Uterus (tissue), 2 donors: Measurements from ENCODE around the gene ALS2.

Experiments used
- CTCF ChIP-seq, 4 experiments: fragments of 200-600 bp in 2 of 4; fragments of 450-650 bp in 2 of 4; sonication (generic) in 2 of 4; IDR thresholded peaks; one replicate each; pipeline ENCODE4 v1.5.1; 2016 to 2019; ENCODE audit warnings: antibody characterized with exemption in 4 of 4, mild to moderate bottlenecking in 2 of 4, moderate library complexity in 1 of 4
- POLR2A ChIP-seq, 2 donors: fragments of 450-650 bp; IDR thresholded peaks; one replicate each; pipeline ENCODE4 v1.6.1; 2016; ENCODE audit warnings: antibody characterized with exemption in 2 of 2, mild to moderate bottlenecking in 1 of 2, moderate library complexity in 1 of 2

DNA sequence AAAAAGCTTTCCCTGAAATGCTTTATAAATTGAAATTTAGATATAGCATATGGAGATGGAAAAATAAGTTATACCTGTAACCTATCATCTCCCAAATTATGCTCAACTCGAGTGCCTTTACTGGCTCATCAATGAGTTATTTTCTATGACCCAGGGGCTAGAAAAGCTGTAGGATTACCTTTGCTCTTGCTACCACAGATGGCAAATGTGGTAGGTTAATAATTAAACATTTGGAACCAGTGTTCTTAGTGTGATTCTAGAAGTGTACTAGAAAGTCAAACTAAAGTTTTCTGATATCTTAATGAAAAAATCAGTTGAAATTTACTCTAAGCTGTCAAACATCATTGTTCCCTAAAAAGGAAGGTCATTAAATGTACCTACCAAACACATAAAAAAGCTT lies 22.5 kb downstream of the ALS2 start:
- TF ChIP-seq POLR2A (IDR thresholded peaks at IDR 0.05) (no peak), CTCF (IDR thresholded peaks at IDR 0.05) (no peak)
